Hepatocyte (in vitro differentiated cells): Measurements from ENCODE around the gene CPTP. TPM values are rescaled to one million over a fixed set of nuclear protein-coding genes. Genes with fewer than 3 reads are reported as not detected.

ENCODE experiments used
- DNase-seq: peaks from one replicate; pipeline ENCODE4 v3.0.0-alpha.2; 2016; ENCODE audit warnings: low spot score
- H2AFZ ChIP-seq: fragments of 200-600 bp; sonication (generic); 2 replicates; pipeline ENCODE4 v1.6.0; 2016; ENCODE audit warnings: antibody characterized with exemption, mild to moderate bottlenecking
- H3K27ac ChIP-seq: fragments of 200-600 bp; sonication (generic); 2 replicates; pipeline ENCODE4 v1.5.1; 2016; ENCODE audit warnings: mild to moderate bottlenecking
- H3K27me3 ChIP-seq: fragments of 200-600 bp; sonication (generic); 2 replicates; pipeline ENCODE4 v1.6.1; 2016
- H3K36me3 ChIP-seq: fragments of 200-600 bp; sonication (generic); replicated peaks from 2 replicates; pipeline ENCODE4 v1.5.1; 2016; ENCODE audit warnings: low read depth; ENCODE audit not compliant: insufficient read depth
- H3K4me1 ChIP-seq: fragments of 200-600 bp; sonication (generic); 2 replicates; pipeline ENCODE4 v1.5.1; 2016; ENCODE audit warnings: mild to moderate bottlenecking, moderate library complexity; ENCODE audit not compliant: insufficient read depth
- H3K4me2 ChIP-seq: fragments of 200-600 bp; sonication (generic); 2 replicates; pipeline ENCODE4 v1.6.0; 2016
- H3K4me3 ChIP-seq: fragments of 200-600 bp; sonication (generic); 2 replicates; pipeline ENCODE4 v1.5.1; 2016; ENCODE audit warnings: mild to moderate bottlenecking
- H3K79me2 ChIP-seq: fragments of 200-600 bp; sonication (generic); 2 replicates; pipeline ENCODE4 v1.6.0; 2017; ENCODE audit warnings: mild to moderate bottlenecking
- H3K9me2 ChIP-seq: fragments of 200-600 bp; sonication (generic); replicated peaks from 2 replicates; pipeline ENCODE4 v1.6.0; 2017; ENCODE audit warnings: mild to moderate bottlenecking; ENCODE audit not compliant: insufficient read depth
- H3K9me3 ChIP-seq: fragments of 200-600 bp; sonication (generic); 2 replicates; pipeline ENCODE4 v1.5.1; 2016; ENCODE audit warnings: low read depth, mild to moderate bottlenecking
- H4K20me1 ChIP-seq: fragments of 200-600 bp; sonication (generic); 2 replicates; pipeline ENCODE4 v1.6.0; 2016; ENCODE audit warnings: mild to moderate bottlenecking; ENCODE audit not compliant: insufficient read depth, poor library complexity, severe bottlenecking
- EZH2 ChIP-seq: fragments of 200-600 bp; sonication (generic); IDR thresholded peaks from 2 replicates; pipeline ENCODE4 v1.6.1; 2016; ENCODE audit warnings: antibody characterized with exemption, mild to moderate bottlenecking, borderline replicate concordance
- EZH2phosphoT487 ChIP-seq: fragments of 200-600 bp; sonication (generic); IDR thresholded peaks from one replicate; pipeline ENCODE4 v1.6.1; 2018; ENCODE audit warnings: antibody characterized with exemption, mild to moderate bottlenecking, low read depth, moderate library complexity; ENCODE audit not compliant: unreplicated experiment, severe bottlenecking
- WGBS: methylation state at CpG from one replicate; pipeline ENCODE4 v1.1.6; 2016; ENCODE audit warnings: low lambda C conversion rate; ENCODE audit errors: missing lambda C conversion rate; 5-methylcytosine and 5-hydroxymethylcytosine counted together
- polyA plus RNA-seq: library from polyadenylated mRNA; unstranded; fragments of >200 nt; fragmentation: Nextera tagmentation; extraction: Ambion mirVana; gene quantifications from 2 replicates; pipeline ENCODE4 v1.2.1, GENCODE V29; 2016
- total RNA-seq: library from RNA; depleted of rRNA; stranded (reverse); fragments of >200 nt; gene quantifications from 2 replicates; pipeline ENCODE4 v1.2.3, GENCODE V29; 2014
- TF ChIP-seq, protein P1 (sequence below): fragments of 200-600 bp; sonication (generic); IDR thresholded peaks from 2 replicates; pipeline ENCODE4 v1.5.1; 2016; ENCODE audit warnings: antibody characterized with exemption, mild to moderate bottlenecking; ENCODE audit not compliant: poor library complexity

CPTP gene
- total and polyA plus RNA-seq, 2 experiments from 2014 or later: 12.8 to 45.6 TPM

DNA sequence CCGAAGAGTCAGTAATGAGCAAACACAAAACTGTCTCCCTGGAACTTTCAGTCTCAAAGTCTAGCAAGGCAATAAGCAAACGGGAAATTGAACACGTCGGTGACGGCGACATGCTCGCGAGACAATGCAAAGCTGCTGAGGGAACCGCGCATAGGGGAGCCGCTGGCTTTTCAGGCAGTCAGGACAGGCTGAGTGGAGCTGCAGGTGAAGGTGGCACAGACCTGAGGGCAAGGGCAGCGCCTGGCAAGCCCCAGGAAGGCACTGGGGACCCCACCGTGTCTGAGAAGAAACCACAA, 5.0 kb upstream of the CPTP start:
- TF ChIP-seq EZH2 (no peak), EZH2phosphoT487 (no peak)
- H3K27ac ChIP-seq: no peak overlapping the region
- 95% methylated on average over 13 of the region's 13 CpGs for WGBS

DNA sequence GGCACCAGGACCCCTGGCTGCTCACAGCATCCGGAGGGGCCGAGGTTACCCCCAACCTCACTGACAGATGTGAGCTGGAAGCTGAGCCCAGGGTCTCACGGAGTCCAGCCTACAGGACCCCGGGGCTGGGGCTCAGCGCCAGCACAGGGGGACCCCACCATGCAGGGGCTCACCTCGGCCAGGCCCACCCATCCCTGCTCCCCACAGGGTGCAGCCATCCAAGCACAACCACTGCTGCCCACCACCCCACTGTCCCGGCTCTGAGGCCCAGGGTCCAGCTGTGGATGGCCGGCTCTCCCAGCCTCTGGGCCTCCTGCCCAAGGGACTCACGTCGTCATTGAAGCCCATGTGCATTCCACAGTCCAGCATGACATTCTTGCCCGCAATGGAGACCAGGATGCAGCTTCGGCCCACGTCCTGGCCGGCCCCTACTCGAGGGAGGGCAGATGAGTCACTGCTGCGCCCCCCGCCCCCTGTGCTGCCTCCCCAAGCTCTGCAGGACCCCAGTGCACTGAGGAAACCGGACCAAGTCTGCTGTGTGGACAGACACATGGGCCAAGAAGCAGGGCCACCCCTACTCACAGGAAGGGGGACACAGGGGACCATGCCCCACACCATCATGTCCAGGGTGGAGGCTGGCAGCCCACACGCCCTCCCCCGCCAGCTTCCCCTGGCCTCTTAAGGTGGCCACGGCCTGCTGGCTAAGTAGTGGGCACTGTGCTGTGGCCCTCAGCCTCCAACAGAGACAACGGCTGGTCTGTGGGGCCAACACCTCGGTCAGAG, 3.7 kb upstream of the CPTP start:
- Histone ChIP-seq H3K27ac (no peak overlapping the region), H3K4me3 (no peak overlapping the region), H3K9me3 (no peaks in the 10 kb centered on the region), H3K4me2 (no peak overlapping the region), H3K4me1 (peaks cover 18% of the 10 kb centered on the region), H3K9me2 (no peaks in the 10 kb centered on the region), H3K36me3 (no peaks in the 10 kb centered on the region), H2AFZ (no peak overlapping the region), H4K20me1 (peaks cover 27% of the 10 kb centered on the region), H3K79me2 (peaks cover 86% of the 10 kb centered on the region), H3K27me3 (no peaks in the 10 kb centered on the region)
- TF ChIP-seq, protein P1, sequence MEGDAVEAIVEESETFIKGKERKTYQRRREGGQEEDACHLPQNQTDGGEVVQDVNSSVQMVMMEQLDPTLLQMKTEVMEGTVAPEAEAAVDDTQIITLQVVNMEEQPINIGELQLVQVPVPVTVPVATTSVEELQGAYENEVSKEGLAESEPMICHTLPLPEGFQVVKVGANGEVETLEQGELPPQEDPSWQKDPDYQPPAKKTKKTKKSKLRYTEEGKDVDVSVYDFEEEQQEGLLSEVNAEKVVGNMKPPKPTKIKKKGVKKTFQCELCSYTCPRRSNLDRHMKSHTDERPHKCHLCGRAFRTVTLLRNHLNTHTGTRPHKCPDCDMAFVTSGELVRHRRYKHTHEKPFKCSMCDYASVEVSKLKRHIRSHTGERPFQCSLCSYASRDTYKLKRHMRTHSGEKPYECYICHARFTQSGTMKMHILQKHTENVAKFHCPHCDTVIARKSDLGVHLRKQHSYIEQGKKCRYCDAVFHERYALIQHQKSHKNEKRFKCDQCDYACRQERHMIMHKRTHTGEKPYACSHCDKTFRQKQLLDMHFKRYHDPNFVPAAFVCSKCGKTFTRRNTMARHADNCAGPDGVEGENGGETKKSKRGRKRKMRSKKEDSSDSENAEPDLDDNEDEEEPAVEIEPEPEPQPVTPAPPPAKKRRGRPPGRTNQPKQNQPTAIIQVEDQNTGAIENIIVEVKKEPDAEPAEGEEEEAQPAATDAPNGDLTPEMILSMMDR: no peak
- no peak for TF ChIP-seq EZH2phosphoT487
- no peak for DNase-seq
- 93% methylated on average over 19 of the region's 23 CpGs for WGBS

More for the DNA sequence above, 5.0 kb upstream of the CPTP start:
- H3K4me3 ChIP-seq: no peak overlapping the region
- H2AFZ ChIP-seq: no peak overlapping the region
- H3K9me2 ChIP-seq: no peaks in the 10 kb centered on the region
- H4K20me1 ChIP-seq: peaks cover 20% of the 10 kb centered on the region
- no peaks in the 10 kb centered on the region for H3K27me3 ChIP-seq
- no peak overlapping the region for H3K4me2 ChIP-seq
- DNase-seq: no peak
- peaks cover 78% of the 10 kb centered on the region for H3K79me2 ChIP-seq
- H3K36me3 ChIP-seq: no peaks in the 10 kb centered on the region
- H3K4me1 ChIP-seq: peaks cover 14% of the 10 kb centered on the region
- no peaks in the 10 kb centered on the region for H3K9me3 ChIP-seq

DNA sequence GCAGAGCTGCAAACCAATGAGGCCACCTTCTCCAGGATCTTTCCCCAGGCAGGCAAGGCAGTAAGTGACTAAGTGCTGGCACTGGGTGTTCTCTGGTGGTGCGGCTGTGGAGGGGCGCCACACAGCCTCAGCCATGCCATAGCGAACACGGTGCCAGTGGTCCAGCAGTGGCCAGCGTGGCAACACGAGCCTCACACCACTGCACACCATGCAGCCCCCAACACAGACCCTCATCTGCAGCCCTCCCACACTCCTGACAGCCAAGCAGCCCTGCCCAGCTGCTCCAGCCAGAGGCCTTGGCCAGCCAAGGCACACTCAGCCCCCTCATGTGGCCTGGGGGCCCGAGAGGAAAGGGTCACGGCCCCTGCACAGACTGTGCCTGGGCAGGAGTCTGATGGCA, 3.1 kb upstream of the CPTP start:
- no peak overlapping the region for H2AFZ ChIP-seq
- no peak overlapping the region for H3K27ac ChIP-seq
- no peaks in the 10 kb centered on the region for H3K9me3 ChIP-seq
- H3K4me1 ChIP-seq: peaks cover 20% of the 10 kb centered on the region
- no peak overlapping the region for H3K4me3 ChIP-seq
- H3K79me2 ChIP-seq: peaks cover 86% of the 10 kb centered on the region
- no peaks in the 10 kb centered on the region for H3K9me2 ChIP-seq
- TF ChIP-seq, protein P1: no peak
- TF ChIP-seq EZH2 (no peak), EZH2phosphoT487 (no peak)
- WGBS: 99% methylated on average over 7 of the region's 8 CpGs
- H3K4me2 ChIP-seq: no peak overlapping the region
- H4K20me1 ChIP-seq: peaks cover 32% of the 10 kb centered on the region
- H3K36me3 ChIP-seq: no peaks in the 10 kb centered on the region
- no peak for DNase-seq
- H3K27me3 ChIP-seq: no peaks in the 10 kb centered on the region

DNA sequence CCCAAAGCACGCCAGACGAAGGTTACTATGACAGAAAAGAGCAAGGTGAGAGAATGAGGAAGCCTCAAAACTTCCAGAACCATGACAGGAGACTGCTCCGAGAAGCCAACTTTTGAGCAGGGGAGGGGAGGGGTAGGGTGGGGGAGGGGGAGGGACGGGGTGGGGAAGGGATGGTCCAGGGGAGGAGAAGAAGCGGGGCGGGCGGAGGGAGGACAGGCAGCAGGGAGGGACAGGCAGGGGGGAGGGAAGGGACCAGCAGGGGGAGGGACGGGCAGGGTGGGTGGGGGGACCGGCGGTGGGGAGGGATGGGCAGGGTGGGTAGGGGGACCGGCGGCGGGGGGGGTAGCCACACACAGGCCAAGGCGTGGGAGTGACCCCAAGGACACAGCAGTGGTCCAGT, 2.2 kb upstream of the CPTP start:
- no peaks in the 10 kb centered on the region for H3K9me3 ChIP-seq
- no peak for DNase-seq
- WGBS: 96% methylated on average over 2 of the region's 14 CpGs
- H4K20me1 ChIP-seq: peaks cover 29% of the 10 kb centered on the region
- H3K27ac ChIP-seq: no peak overlapping the region
- H3K4me3 ChIP-seq: no peak overlapping the region
- no peaks in the 10 kb centered on the region for H3K36me3 ChIP-seq
- H3K79me2 ChIP-seq: peaks cover 82% of the 10 kb centered on the region
- no peak overlapping the region for H2AFZ ChIP-seq
- peaks cover 20% of the 10 kb centered on the region for H3K4me1 ChIP-seq
- no peaks in the 10 kb centered on the region for H3K27me3 ChIP-seq
- H3K9me2 ChIP-seq: no peaks in the 10 kb centered on the region
- TF ChIP-seq, protein P1: no peak
- TF ChIP-seq EZH2phosphoT487 (no peak), EZH2 (no peak)
- H3K4me2 ChIP-seq: no peak overlapping the region
